ENCODE data around the gene MLX. TPM values are rescaled to one million over a fixed set of nuclear protein-coding genes. Genes with fewer than 3 reads are reported as not detected.

The MLX gene
- polyA plus RNA-seq, 1 donor from 2014 or later, result 49.5 TPM

Other genes starting within 250 kb of the MLX start
- 81.5 TPM for gene STAT3, start 178.7 kb upstream of the MLX start, polyA plus RNA-seq (ENCODE audit: insufficient read depth, low read depth, low replicate concordance)
- 36.9 TPM for gene CAVIN1, start 143.8 kb upstream of the MLX start, polyA plus RNA-seq (ENCODE audit: insufficient read depth, low read depth, low replicate concordance)
- gene ATP6V0A1, start 108.2 kb upstream of the MLX start, polyA plus RNA-seq (ENCODE audit: insufficient read depth, low read depth, low replicate concordance), result 163 TPM
- gene NAGLU, start 30.9 kb upstream of the MLX start, polyA plus RNA-seq (ENCODE audit: insufficient read depth, low read depth, low replicate concordance), result 16.6 TPM
- gene HSD17B1, start 14.2 kb upstream of the MLX start, polyA plus RNA-seq (ENCODE audit: insufficient read depth, low read depth, low replicate concordance), result 0.97 TPM
- gene COASY, start 5.0 kb upstream of the MLX start, polyA plus RNA-seq (ENCODE audit: insufficient read depth, low read depth, low replicate concordance), result 116 TPM
- 23.6 TPM for gene PSMC3IP, start 10.6 kb downstream of the MLX start, polyA plus RNA-seq (ENCODE audit: insufficient read depth, low read depth, low replicate concordance)
- 24.5 TPM for gene RETREG3, start 42.3 kb downstream of the MLX start, polyA plus RNA-seq (ENCODE audit: insufficient read depth, low read depth, low replicate concordance)
- gene TUBG1, start 42.6 kb downstream of the MLX start, polyA plus RNA-seq (ENCODE audit: insufficient read depth, low read depth, low replicate concordance), result 207 TPM
- 65.3 TPM for gene TUBG2, start 92.2 kb downstream of the MLX start, polyA plus RNA-seq (ENCODE audit: insufficient read depth, low read depth, low replicate concordance)
- gene PLEKHH3, start 109.9 kb downstream of the MLX start, polyA plus RNA-seq (ENCODE audit: insufficient read depth, low read depth, low replicate concordance), result 38.5 TPM
- 3.1 TPM for gene CCR10, start 114.7 kb downstream of the MLX start, polyA plus RNA-seq (ENCODE audit: insufficient read depth, low read depth, low replicate concordance)
- gene CNTNAP1, start 115.4 kb downstream of the MLX start, polyA plus RNA-seq (ENCODE audit: insufficient read depth, low read depth, low replicate concordance), result 20.0 TPM
- 17.9 TPM for gene EZH1, start 177.9 kb downstream of the MLX start, polyA plus RNA-seq (ENCODE audit: insufficient read depth, low read depth, low replicate concordance)
- gene RAMP2, start 194.1 kb downstream of the MLX start, polyA plus RNA-seq (ENCODE audit: insufficient read depth, low read depth, low replicate concordance), result 64.8 TPM
- gene VPS25, start 206.3 kb downstream of the MLX start, polyA plus RNA-seq (ENCODE audit: insufficient read depth, low read depth, low replicate concordance), result 118 TPM
- gene WNK4, start 213.5 kb downstream of the MLX start, polyA plus RNA-seq (ENCODE audit: insufficient read depth, low read depth, low replicate concordance), result 0.80 TPM
- gene COA3, start 231.6 kb downstream of the MLX start, polyA plus RNA-seq (ENCODE audit: insufficient read depth, low read depth, low replicate concordance), result 139 TPM
- 0.31 TPM for gene CNTD1, start 231.8 kb downstream of the MLX start, polyA plus RNA-seq (ENCODE audit: insufficient read depth, low read depth, low replicate concordance)

All from brain (organoid and tissue), 1 donor.